COR-L47 (cell line): ENCODE data around the gene SLC35G6.

Experiments
- DNase-seq: peaks from one replicate; lab custom pipeline; 2025; lab: John Stamatoyannopoulos, UW

The SLC35G6 gene

GRCh38 chr17:7508145-7508544 lies 26.9 kb downstream of the SLC35G6 start:
- no peak for DNase-seq

GRCh38 chr17:7508846-7509245 lies 27.6 kb downstream of the SLC35G6 start:
- DNase-seq = no peak

- no peak for DNase-seq
These were observed 28.7 kb downstream of the SLC35G6 start for GRCh38 chr17:7509937-7510336.

- DNase-seq = no peak
These were observed 29.9 kb downstream of the SLC35G6 start for GRCh38 chr17:7511108-7511507.

- no peak for DNase-seq
These were observed 30.9 kb downstream of the SLC35G6 start for GRCh38 chr17:7512105-7512504.

- no peak for DNase-seq
These were observed 31.7 kb downstream of the SLC35G6 start for GRCh38 chr17:7512824-7513540.

- no peak for DNase-seq
These were observed 32.7 kb downstream of the SLC35G6 start for GRCh38 chr17:7513850-7514419.

- DNase-seq = no peak
These were observed 34.8 kb downstream of the SLC35G6 start for GRCh38 chr17:7515911-7516610.

- DNase-seq = no peak
These were observed 41.8 kb downstream of the SLC35G6 start for GRCh38 chr17:7523033-7523432.

GRCh38 chr17:7528842-7529241 lies 47.6 kb downstream of the SLC35G6 start:
- DNase-seq = no peak

GRCh38 chr17:7530023-7530900 lies 49.0 kb downstream of the SLC35G6 start:
- no peak for DNase-seq
